ENCODE measurements around the gene WDR20.
"Not testable (repeated sequence)": the region's sequence is repeated elsewhere in the genome, so short reads cannot be mapped to it uniquely, and the experiment has no call there.

DNA sequence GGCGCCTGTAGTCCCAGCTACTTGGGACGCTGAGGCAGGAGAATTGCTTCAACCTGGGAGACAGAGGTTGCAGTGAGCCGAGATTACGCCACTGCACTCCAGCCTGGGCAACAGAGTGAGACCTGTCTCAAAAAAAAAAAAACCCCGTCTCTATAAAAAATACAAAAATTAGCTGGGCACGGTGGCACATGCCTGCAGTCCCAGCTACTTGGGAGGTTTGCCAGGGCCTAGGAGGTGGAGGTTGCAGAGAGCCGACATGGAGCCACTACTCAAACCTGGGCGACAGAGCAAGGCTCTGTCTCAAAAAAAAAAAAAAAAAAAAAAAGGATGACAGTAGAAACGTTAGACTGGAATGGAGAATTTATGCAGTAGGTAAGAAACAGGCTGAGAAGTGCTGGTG, 5.7 kb upstream of the WDR20 start:
- TF ChIP-seq, protein P1, sequence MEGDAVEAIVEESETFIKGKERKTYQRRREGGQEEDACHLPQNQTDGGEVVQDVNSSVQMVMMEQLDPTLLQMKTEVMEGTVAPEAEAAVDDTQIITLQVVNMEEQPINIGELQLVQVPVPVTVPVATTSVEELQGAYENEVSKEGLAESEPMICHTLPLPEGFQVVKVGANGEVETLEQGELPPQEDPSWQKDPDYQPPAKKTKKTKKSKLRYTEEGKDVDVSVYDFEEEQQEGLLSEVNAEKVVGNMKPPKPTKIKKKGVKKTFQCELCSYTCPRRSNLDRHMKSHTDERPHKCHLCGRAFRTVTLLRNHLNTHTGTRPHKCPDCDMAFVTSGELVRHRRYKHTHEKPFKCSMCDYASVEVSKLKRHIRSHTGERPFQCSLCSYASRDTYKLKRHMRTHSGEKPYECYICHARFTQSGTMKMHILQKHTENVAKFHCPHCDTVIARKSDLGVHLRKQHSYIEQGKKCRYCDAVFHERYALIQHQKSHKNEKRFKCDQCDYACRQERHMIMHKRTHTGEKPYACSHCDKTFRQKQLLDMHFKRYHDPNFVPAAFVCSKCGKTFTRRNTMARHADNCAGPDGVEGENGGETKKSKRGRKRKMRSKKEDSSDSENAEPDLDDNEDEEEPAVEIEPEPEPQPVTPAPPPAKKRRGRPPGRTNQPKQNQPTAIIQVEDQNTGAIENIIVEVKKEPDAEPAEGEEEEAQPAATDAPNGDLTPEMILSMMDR (conservative IDR thresholded peaks at IDR 0.05; ENCODE audit: low read length) = not testable (repeated sequence)
- TF ChIP-seq EZH2phosphoT487 (IDR thresholded peaks at IDR 0.05; ENCODE audit: borderline replicate concordance) = not testable (repeated sequence)

Data from Loucy (cell line).